Left ventricle myocardium superior (tissue), 1 donor: Measurements from ENCODE around the gene SLC34A1. TPM values are rescaled to one million over a fixed set of nuclear protein-coding genes. Genes with fewer than 3 reads are reported as not detected.

ENCODE experiments used
- ATAC-seq: fragments of 200-7000 bp; cut with Tn5 transposase; one replicate; pipeline ENCODE4 v1.9.1; 2020; ENCODE audit warnings: mild to moderate bottlenecking, moderate library complexity
- DNase-seq: peaks from one replicate; pipeline ENCODE4 v3.0.0-alpha.2; 2020
- intact Hi-C: fragments of 100-400 bp; cut with micrococcal nuclease; formaldehyde crosslinking; loops from one replicate; pipeline ENCODE4 v1.11.0; 2022
- total RNA-seq: library from RNA; stranded (reverse); fragmentation: NEBNext Ultra II Directional; extraction: Animal tissue kit (Norgen Biotek cat#: 25700); gene quantifications from one replicate; pipeline ENCODE4 v1.2.1, GENCODE V29; 2021
- donor health status: DM: no; HTN: yes; CAD: no; lungs with severe emphysema.

SLC34A1 gene
- total RNA-seq, 1 donor from 2014 or later: not detected

GRCh38 chr5:177425196-177425800 is 41.1 kb downstream of the SLC34A1 start:
- intact Hi-C loops: no loop called here
- ATAC-seq (no peak), DNase-seq (no peak)

GRCh38 chr5:177425801-177426565 is 41.7 kb downstream of the SLC34A1 start:
- intact Hi-C loops: no loop called here
- ATAC-seq (peak; percentile 96), DNase-seq (peak; percentile 99)

GRCh38 chr5:177426566-177427210 is 42.5 kb downstream of the SLC34A1 start, which contains the start of gene GRK6:
Gene GRK6, plus strand, starts transcription at chr5:177426676. Its CDS starts 170 bp downstream, at chr5:177426846.
- DNase-seq (no peak), ATAC-seq (no peak)
- intact Hi-C loops: no loop called here

- intact Hi-C loops: no loop called here
- ATAC-seq (no peak), DNase-seq (no peak)
Observed at GRCh38 chr5:177427211-177427822, 43.1 kb downstream of the SLC34A1 start.

GRCh38 chr5:177427919-177428573 is 43.8 kb downstream of the SLC34A1 start:
- no peak for DNase-seq
- no peak for ATAC-seq
- intact Hi-C loops: no loop called here

GRCh38 chr5:177428574-177429217 is 44.5 kb downstream of the SLC34A1 start:
- intact Hi-C loops: no loop called here
- no peak for DNase-seq
- no peak for ATAC-seq

- DNase-seq: peak; percentile 61
- no peak for ATAC-seq
- intact Hi-C loops: no loop called here
Observed at GRCh38 chr5:177429248-177430040, 45.2 kb downstream of the SLC34A1 start.

- intact Hi-C loops: no loop called here
- ATAC-seq (no peak), DNase-seq (no peak)
Observed at GRCh38 chr5:177430140-177430951, 46.1 kb downstream of the SLC34A1 start.

GRCh38 chr5:177430972-177431316 is 46.7 kb downstream of the SLC34A1 start:
- DNase-seq: no peak
- intact Hi-C loops: no loop called here
- no peak for ATAC-seq

- intact Hi-C loops: no loop called here
- DNase-seq (peak; percentile 64), ATAC-seq (peak; percentile 8)
Observed at GRCh38 chr5:177431317-177432142, 47.3 kb downstream of the SLC34A1 start.

GRCh38 chr5:177432143-177432838 is 48.1 kb downstream of the SLC34A1 start:
- peak; percentile 82 for DNase-seq
- intact Hi-C loops: no loop called here
- ATAC-seq: peak; percentile 88

- peak; percentile 15 for DNase-seq
- intact Hi-C loops: no loop called here
- ATAC-seq: no peak
Observed at GRCh38 chr5:177432839-177433657, 48.8 kb downstream of the SLC34A1 start.

GRCh38 chr5:177433658-177434217 is 49.5 kb downstream of the SLC34A1 start:
- ATAC-seq (no peak), DNase-seq (peak; percentile 21)
- intact Hi-C loops: no loop called here

GRCh38 chr5:177434437-177434836 is 50.2 kb downstream of the SLC34A1 start:
- peak; percentile 12 for DNase-seq
- intact Hi-C loops: no loop called here
- ATAC-seq: no peak
